ENCODE data around the gene PTPN4. TPM values are rescaled to one million over a fixed set of nuclear protein-coding genes. Genes with fewer than 3 reads are reported as not detected.

Gene PTPN4
- total RNA-seq, 2 experiments from 2014 or later: 49.3 to 50.6 TPM

DNA sequence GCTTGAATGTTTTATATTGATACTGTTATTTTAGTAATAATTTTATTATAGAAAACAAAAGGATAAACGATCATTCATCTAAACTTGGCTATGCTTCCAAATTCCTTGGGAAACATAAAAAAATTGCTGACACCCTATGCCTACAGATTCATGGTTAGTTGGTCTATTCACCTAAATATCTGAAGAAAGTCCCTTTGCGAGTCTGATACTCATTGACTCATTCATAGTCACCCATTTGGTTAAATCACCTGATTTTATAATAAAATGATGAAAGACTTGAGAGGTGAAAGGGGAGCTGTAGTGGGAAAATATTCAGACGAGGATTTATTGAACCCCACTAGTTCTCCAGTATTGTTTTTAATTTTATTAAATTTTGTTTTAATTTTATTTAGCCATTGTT is 112.0 kb downstream of the PTPN4 start:
- no peaks in the 10 kb centered on the region for H3K9me2 ChIP-seq (ENCODE audit: insufficient read depth, low read length)
- CTCF ChIA-PET (ENCODE audit: unreplicated experiment): no interaction called here
- POLR2A ChIA-PET: interaction anchor here (0.6 to 1.3 kb wide), 2 partner anchors 26 to 146 kb away, joined by 3 to 4 read pairs; no protein-coding TSS in a partner anchor
- no peak overlapping the region for H3K4me2 ChIP-seq (ENCODE audit: low read length)
- no peaks in the 10 kb centered on the region for H3K4me1 ChIP-seq (ENCODE audit: insufficient read depth, low read length, poor library complexity, severe bottlenecking)
- H3K36me3 ChIP-seq (ENCODE audit: insufficient read depth, low read length): no peaks in the 10 kb centered on the region
- no peaks in the 10 kb centered on the region for H3K9me3 ChIP-seq (ENCODE audit: low read length)
- no peak overlapping the region for H3K27ac ChIP-seq (ENCODE audit: low read depth, low read length, poor library complexity, severe bottlenecking)
- H4K20me1 ChIP-seq (ENCODE audit: insufficient read depth, low read length): peaks cover 4% of the 10 kb centered on the region; the same call in 1 of the 2 replicates
- BruUV-seq (replicated peaks): no TSS peak
- intact Hi-C loops (cut with micrococcal nuclease; ENCODE audit: unreplicated experiment): no loop called here
- TF ChIP-seq CTCF (conservative IDR thresholded peaks at IDR 0.05; ENCODE audit: low read length) (no peak), EZH2phosphoT487 (IDR thresholded peaks at IDR 0.05; ENCODE audit: borderline replicate concordance, low read depth, low read length) (no peak)
- no peak for DNase-seq (ENCODE audit: low spot score)
- H3K4me3 ChIP-seq (ENCODE audit: low read depth, low read length, poor library complexity, severe bottlenecking): no peak overlapping the region
- no peaks in the 10 kb centered on the region for H3K79me2 ChIP-seq (ENCODE audit: insufficient read depth, low read depth, low read length)
- no peak overlapping the region for H2AFZ ChIP-seq (ENCODE audit: low read length)

- Histone ChIP-seq H4K20me1 (ENCODE audit: insufficient read depth, low read length) (peaks cover 4% of the 10 kb centered on the region; the same call in 1 of the 2 replicates), H2AFZ (ENCODE audit: low read length) (no peak overlapping the region), H3K9me2 (ENCODE audit: insufficient read depth, low read length) (no peaks in the 10 kb centered on the region), H3K4me1 (ENCODE audit: insufficient read depth, low read length, poor library complexity, severe bottlenecking) (no peaks in the 10 kb centered on the region), H3K9me3 (ENCODE audit: low read length) (no peaks in the 10 kb centered on the region), H3K4me3 (ENCODE audit: low read depth, low read length, poor library complexity, severe bottlenecking) (no peak overlapping the region), H3K79me2 (ENCODE audit: insufficient read depth, low read depth, low read length) (no peaks in the 10 kb centered on the region), H3K36me3 (ENCODE audit: insufficient read depth, low read length) (no peaks in the 10 kb centered on the region), H3K4me2 (ENCODE audit: low read length) (no peak overlapping the region), H3K27ac (ENCODE audit: low read depth, low read length, poor library complexity, severe bottlenecking) (no peak overlapping the region)
- intact Hi-C loops (cut with micrococcal nuclease; ENCODE audit: unreplicated experiment): no loop called here
- DNase-seq (ENCODE audit: low spot score): no peak
- TF ChIP-seq CTCF (conservative IDR thresholded peaks at IDR 0.05; ENCODE audit: low read length) (no peak), EZH2phosphoT487 (IDR thresholded peaks at IDR 0.05; ENCODE audit: borderline replicate concordance, low read depth, low read length) (no peak)
- POLR2A ChIA-PET: interaction anchor here (0.6 to 1.1 kb wide), 2 partner anchors 9 to 474 kb away, joined by 3 to 4 read pairs; no protein-coding TSS in a partner anchor
- CTCF ChIA-PET (ENCODE audit: unreplicated experiment): interaction anchor here (0.5 kb wide), 1 partner anchor 118 kb away, joined by 3 read pairs; no protein-coding TSS in a partner anchor
- BruUV-seq (replicated peaks): no TSS peak
These were observed 113.9 kb downstream of the PTPN4 start for GRCh38 chr2:119873350-119874315.

All from OCI-LY7 (cell line).